Peyer's patch (tissue), 4 donors: Measurements from ENCODE around the gene PTPRA. TPM values are rescaled to one million over a fixed set of nuclear protein-coding genes. Genes with fewer than 3 reads are reported as not detected.
"Not testable (repeated sequence)": the region's sequence is repeated elsewhere in the genome, so short reads cannot be mapped to it uniquely, and the experiment has no call there.

Experiments used
- DNase-seq, 3 donors: peaks; one replicate each; pipeline ENCODE4 v3.0.0-alpha.2; 2017 to 2019
- H3K27ac ChIP-seq, 4 donors: fragments of 200-600 bp; sonication (generic); one replicate each; pipeline ENCODE4 v1.5.1; 2016 to 2019
- H3K27me3 ChIP-seq, 2 donors: fragments of 200-600 bp; sonication (generic); one replicate each; pipeline ENCODE4 v1.5.1; 2019
- H3K36me3 ChIP-seq, 3 donors: fragments of 200-600 bp; sonication (generic); one replicate each; pipeline ENCODE4 v1.5.1; 2016 to 2019
- H3K4me1 ChIP-seq, 4 donors: fragments of 200-600 bp; sonication (generic); one replicate each; pipeline ENCODE4 v1.5.1; 2016 to 2019
- H3K4me3 ChIP-seq, 4 donors: fragments of 200-600 bp; sonication (generic); 1 replicate in 3 of 4; 2 replicates in 1 of 4; pipeline ENCODE4 v1.5.1; 2016 to 2019; ENCODE audit warnings: mild to moderate bottlenecking in 1 of 4
- H3K9me3 ChIP-seq, 4 donors: fragments of 200-600 bp; sonication (generic); one replicate each; pipeline ENCODE4 v1.5.1; 2016 to 2019; ENCODE audit warnings: mild to moderate bottlenecking in 1 of 4
- POLR2A ChIP-seq, 2 donors: fragments of 450-650 bp; IDR thresholded peaks; one replicate each; pipeline ENCODE4 v1.5.1; 2017; ENCODE audit warnings: antibody characterized with exemption in 2 of 2, mild to moderate bottlenecking in 2 of 2, moderate library complexity in 2 of 2
- total RNA-seq, 4 donors: library from RNA; depleted of rRNA; stranded (reverse); fragments of >200 nt; gene quantifications; one replicate each; pipeline ENCODE4 v1.1.0, GENCODE V29; 2016
- TF ChIP-seq, protein P1 (sequence below), 6 experiments: fragments of 450-650 bp in 4 of 6; fragments of 200-600 bp in 2 of 6; sonication (generic) in 1 of 6; IDR thresholded peaks; one replicate each; pipeline ENCODE4 v1.5.1; 2017 to 2019; ENCODE audit warnings: antibody characterized with exemption in 6 of 6, mild to moderate bottlenecking in 3 of 6, moderate library complexity in 1 of 6

PTPRA gene
- total RNA-seq, 4 donors from 2014 or later, result 22.8 to 52.8 (median 36.5) TPM

DNA sequence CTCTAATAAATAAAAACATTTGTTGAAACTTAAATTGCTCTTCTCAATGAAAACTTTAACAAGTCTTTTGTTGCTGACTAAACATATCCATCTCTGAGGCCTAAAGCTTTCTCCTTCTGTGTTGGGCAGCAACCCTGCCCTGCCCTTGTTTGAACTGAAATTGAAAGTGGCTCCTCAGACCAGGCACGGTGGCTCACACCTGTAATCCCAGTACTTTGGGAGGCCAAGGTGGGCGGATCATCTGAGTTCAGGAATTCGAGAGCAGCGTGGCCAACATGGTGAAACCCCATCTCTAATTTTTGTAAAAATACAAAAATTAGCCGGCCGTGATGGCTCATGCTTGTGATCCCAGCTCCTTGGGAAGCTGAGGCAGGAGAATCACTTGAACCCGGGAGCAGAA, 140.9 kb downstream of the PTPRA start:
- Histone ChIP-seq H3K4me3 (no peak overlapping the region), H3K27me3 (no peaks in the 10 kb centered on the region), H3K4me1 (no peaks in the 10 kb centered on the region), H3K27ac (no peak overlapping the region), H3K36me3 (peaks cover 0 to 19% (median 0%) of the 10 kb centered on the region in 3 donors), H3K9me3 (no peaks in the 10 kb centered on the region)
- no peak for DNase-seq
- no peak for TF ChIP-seq POLR2A (IDR thresholded peaks at IDR 0.05)
- TF ChIP-seq, protein P1, sequence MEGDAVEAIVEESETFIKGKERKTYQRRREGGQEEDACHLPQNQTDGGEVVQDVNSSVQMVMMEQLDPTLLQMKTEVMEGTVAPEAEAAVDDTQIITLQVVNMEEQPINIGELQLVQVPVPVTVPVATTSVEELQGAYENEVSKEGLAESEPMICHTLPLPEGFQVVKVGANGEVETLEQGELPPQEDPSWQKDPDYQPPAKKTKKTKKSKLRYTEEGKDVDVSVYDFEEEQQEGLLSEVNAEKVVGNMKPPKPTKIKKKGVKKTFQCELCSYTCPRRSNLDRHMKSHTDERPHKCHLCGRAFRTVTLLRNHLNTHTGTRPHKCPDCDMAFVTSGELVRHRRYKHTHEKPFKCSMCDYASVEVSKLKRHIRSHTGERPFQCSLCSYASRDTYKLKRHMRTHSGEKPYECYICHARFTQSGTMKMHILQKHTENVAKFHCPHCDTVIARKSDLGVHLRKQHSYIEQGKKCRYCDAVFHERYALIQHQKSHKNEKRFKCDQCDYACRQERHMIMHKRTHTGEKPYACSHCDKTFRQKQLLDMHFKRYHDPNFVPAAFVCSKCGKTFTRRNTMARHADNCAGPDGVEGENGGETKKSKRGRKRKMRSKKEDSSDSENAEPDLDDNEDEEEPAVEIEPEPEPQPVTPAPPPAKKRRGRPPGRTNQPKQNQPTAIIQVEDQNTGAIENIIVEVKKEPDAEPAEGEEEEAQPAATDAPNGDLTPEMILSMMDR (IDR thresholded peaks at IDR 0.05), result no peak

DNA sequence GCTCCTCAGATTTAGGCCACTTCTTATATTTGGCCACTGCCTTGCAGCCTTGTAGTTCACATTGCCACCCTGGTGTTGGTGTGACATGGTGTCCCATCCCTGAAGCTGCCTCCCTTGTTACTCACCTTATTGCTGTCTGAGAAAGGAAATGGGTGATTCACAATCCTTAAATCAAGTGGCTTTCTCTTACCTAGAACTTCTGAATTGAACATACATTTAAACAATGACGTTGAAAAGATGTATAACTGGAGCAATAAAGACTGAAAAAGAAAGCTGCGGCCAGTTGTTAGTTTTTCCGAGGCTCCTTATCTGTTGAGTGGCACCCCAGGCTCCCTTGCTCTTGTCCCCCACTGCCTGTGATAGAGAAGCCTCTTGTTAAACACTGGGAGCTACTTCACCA, 141.4 kb downstream of the PTPRA start:
- Histone ChIP-seq H3K27me3 (no peaks in the 10 kb centered on the region), H3K9me3 (no peaks in the 10 kb centered on the region), H3K27ac (no peak overlapping the region), H3K4me1 (no peaks in the 10 kb centered on the region), H3K4me3 (no peak overlapping the region), H3K36me3 (peaks cover 0 to 14% (median 0%) of the 10 kb centered on the region in 3 donors)
- no peak for TF ChIP-seq POLR2A (IDR thresholded peaks at IDR 0.05)
- TF ChIP-seq, protein P1 (IDR thresholded peaks at IDR 0.05), result no peak
- DNase-seq, result no peak

DNA sequence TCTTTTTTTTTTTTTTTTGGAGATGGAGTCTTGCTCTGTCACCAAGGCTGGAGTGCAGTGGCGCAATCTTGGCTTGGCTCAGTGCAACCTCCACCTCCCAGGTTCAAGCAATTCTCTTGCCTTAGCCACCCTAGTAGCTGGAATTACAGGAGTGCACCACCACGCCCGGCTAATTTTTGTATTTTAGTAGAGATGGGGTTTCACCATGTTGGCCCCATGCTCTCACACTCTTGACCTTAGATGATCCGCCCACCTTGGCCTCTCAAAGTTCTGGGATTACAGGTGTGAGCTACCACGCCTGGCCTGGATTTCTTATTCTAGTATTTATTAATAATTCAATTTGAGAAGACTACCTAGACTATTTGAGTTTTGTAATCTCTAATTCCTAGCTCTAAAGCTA, 142.0 kb downstream of the PTPRA start:
- H3K4me1 ChIP-seq, H3K4me3 ChIP-seq, H3K9me3 ChIP-seq, DNase-seq, H3K27me3 ChIP-seq, H3K27ac ChIP-seq: not testable (repeated sequence)
- H3K36me3 ChIP-seq, result peaks cover 0 to 14% (median 0%) of the 10 kb centered on the region in 3 donors

DNA sequence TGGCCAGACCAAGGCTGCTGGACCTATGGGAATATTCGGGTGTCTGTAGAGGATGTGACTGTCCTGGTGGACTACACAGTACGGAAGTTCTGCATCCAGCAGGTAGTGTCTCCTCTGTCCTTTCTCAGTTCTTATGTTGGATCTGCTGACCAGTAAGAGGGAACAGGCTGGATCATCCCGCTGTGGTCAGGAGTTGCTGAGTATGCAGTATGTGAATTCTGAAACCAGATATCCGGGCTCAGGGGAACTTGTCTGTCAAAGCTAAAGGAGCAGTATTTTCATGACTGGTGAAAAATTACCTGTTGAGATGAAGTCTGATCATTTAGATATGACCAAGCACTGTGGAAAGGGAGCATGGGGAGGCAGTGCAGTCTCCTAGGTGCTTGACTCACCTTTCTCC, 148.0 kb downstream of the PTPRA start:
- Histone ChIP-seq H3K4me3 (no peak overlapping the region), H3K4me1 (no peaks in the 10 kb centered on the region), H3K27ac (no peak overlapping the region), H3K9me3 (no peaks in the 10 kb centered on the region), H3K36me3 (peaks cover 0 to 64% (median 0%) of the 10 kb centered on the region in 3 donors), H3K27me3 (no peaks in the 10 kb centered on the region)
- DNase-seq, result no peak
- TF ChIP-seq, protein P1 (IDR thresholded peaks at IDR 0.05), result no peak

DNA sequence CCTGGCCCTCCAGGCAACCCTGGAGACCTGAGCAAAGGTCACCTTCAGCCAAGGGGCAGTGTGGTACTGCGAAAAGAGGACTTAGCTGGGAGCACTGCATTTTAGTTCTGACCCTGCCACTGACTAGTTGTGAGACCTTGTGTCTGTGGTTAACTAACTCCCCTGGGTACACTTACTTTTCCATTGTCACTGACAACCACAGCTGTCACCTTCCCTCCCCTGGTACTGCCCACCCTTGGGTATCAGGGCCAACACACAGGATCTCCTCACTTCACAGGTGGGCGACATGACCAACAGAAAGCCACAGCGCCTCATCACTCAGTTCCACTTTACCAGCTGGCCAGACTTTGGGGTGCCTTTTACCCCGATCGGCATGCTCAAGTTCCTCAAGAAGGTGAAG, 148.5 kb downstream of the PTPRA start:
- Histone ChIP-seq H3K9me3 (no peaks in the 10 kb centered on the region), H3K27me3 (no peaks in the 10 kb centered on the region), H3K4me1 (no peaks in the 10 kb centered on the region), H3K27ac (no peak overlapping the region), H3K4me3 (no peak overlapping the region), H3K36me3 (peaks cover 0 to 69% (median 0%) of the 10 kb centered on the region in 3 donors)
- TF ChIP-seq POLR2A (IDR thresholded peaks at IDR 0.05), result no peak
- TF ChIP-seq, protein P1 (IDR thresholded peaks at IDR 0.05), result no peak
- no peak for DNase-seq

DNA sequence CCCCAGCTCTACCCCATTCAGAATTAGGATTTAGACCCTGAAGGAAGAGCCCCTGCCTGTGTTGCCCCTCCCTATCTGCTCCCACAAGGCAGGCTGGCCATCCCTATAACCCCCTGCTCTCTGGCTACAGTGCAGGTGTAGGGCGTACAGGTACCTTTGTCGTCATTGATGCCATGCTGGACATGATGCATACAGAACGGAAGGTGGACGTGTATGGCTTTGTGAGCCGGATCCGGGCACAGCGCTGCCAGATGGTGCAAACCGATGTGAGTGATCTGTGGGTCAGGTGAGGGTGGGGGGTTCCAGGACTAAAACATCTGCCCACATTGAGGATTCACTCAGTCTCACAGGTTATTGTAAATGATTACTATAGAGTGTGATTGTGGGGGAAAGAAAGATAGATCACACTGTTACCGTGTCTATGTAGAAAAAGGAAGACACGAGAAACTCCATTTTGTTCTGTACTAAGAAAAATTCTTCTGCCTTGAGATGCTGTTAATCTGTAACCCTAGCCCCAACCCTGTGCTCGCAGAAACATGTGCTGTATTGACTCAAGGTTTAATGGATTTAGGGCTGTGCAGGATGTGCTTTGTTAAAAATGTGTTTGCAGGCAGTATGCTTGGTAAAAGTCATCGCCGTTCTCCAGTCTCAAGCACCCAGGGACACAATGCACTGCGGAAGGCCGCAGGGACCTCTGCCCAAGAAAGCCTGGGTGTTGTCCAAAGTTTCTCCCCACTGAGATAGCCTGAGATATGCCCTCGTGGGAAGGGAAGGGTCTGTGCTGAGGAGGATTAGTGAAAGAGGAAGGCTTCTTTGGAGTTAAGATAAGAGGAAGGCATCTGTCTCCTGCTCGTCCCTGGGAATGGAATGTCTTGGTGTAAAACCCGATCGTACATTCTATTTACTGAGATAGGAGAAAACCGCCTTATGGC, 149.5 kb downstream of the PTPRA start:
- not testable (repeated sequence) for H3K27me3 ChIP-seq, H3K27ac ChIP-seq, DNase-seq, H3K4me3 ChIP-seq, H3K4me1 ChIP-seq, H3K9me3 ChIP-seq
- H3K36me3 ChIP-seq, result peaks cover 0 to 73% (median 0%) of the 10 kb centered on the region in 3 donors
